ENCODE measurements around the gene DES.

The DES gene

DNA sequence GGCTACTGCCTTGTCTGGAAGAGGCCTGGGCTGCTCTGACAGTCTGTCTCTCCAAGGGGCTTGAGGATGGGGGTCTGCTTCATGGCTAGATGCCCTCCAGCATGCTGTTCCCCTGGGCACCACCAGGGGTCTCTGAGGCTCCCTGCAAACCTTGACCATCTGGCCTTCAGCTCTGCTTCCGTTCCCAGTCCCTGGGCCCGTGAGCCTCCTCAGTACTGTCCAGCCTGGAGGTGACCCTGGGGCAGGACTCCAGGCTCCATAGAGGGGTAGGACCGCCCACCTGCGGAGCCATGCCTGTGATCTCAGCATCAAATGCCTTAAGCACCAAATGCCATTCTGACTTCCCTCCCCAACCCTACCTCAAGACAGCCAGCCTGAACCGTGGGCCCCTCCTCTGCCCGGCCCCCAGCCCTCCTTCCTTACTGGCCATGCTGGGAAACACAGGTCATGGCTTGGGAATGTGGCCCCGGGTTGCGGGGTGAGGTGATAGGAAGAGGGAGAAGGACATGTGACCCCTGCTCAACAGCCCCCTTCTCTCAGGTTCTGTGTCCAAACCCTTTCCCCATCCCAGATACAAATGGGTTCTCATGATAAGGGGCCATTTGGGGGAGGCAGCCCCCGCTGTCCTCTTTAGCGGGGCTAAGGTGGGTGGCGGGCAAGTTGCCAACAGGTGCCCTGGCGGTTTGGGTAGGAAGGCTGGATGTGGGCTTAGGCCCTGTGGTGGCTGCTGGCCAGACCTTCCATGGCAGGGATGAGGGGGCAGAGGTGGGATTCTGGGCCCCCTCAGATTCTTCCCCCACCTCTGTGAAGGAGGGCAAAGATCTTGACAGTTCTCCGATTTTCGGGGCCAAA, 41.5 kb downstream of the DES start:
- DNase-seq: peak; percentile 47

DNA sequence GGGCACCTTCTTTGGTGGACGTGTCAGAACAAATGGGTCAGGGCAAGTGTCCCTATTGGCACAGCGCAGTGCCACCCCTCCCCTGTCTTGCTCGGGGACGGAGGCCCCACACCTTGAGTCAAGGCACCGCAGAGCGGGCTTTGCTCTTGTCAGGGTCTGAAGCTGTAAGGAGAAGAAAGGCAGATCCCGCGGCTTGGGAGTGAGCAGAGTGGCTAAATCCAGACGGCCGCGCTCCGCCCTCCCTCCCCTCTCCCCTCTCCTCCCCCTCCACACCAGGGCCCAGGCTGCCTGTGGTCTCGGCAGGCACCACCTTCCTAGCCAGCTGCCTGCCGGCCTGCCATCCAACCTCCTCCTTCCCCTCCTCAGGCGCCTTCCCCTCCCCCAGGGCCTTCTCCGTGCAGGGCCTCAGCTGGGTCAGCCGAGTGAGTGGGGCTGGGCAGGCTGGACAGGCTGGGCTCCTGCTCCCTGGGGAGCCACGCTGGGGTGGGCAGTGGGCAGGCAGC, 42.3 kb downstream of the DES start:
- no peak for DNase-seq

DNA sequence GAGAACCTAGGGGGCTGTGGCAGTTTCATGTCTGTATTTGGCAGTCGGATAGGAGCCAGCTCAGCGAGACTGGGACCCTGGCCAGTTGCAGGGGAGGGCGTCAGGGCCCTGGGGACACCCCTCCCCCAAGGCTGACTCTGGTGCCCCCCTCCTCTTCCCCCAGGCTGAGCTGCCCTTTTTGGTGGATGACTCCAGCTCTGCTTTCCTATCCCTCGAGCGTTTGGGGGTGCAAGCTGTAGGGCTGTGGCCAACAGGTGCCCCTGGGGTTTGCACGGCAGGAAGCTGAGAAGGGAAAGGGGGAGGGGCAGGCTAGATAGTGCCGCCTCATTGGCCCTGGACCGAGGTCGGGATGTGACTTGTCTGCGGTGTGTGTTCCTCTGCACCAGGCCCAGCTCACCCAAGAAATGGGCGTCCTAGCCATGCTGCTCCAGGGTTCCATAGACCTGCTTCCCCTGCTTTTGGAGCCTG, 42.9 kb downstream of the DES start:
- no peak for DNase-seq

DNA sequence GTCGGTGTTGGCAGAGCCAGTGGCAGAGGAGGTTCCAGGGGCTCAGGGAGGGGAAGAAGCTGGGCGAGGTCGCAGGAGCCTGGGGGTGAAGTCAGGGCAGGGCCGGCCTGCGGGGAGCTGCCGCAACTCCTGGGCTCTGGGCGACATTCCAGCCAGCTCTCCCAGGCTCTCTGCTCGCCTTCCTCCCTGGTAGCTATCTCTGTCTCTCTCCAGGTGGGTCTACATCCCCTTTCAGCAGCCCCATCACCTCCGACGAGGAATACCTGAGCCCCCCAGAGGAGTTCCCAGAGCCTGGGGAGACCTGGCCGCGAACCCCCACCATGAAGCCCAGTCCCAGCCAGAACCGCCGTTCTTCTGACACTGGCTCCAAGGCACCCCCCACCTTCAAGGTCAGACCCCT, 43.5 kb downstream of the DES start:
- DNase-seq: no peak

DNA sequence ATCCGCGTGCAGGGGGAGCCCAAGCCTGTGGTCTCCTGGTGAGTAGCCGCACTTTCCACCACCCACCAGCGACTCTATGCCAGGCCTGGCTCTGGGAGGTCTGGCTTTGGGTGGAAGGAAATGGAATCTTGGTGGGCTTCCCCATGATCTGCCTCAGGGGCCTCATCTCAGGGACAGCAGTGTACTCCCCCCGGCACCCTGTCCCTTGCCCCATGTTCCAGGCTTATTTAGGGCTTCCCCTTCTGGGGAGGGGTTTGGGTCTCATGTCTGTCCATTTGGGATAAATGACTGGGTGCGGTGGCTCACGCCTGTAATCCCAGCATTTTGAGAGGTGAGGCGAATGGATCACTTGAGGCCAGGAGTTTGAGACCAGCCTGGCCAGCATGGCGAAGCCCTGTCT, 44.2 kb downstream of the DES start:
- no peak for DNase-seq

DNA sequence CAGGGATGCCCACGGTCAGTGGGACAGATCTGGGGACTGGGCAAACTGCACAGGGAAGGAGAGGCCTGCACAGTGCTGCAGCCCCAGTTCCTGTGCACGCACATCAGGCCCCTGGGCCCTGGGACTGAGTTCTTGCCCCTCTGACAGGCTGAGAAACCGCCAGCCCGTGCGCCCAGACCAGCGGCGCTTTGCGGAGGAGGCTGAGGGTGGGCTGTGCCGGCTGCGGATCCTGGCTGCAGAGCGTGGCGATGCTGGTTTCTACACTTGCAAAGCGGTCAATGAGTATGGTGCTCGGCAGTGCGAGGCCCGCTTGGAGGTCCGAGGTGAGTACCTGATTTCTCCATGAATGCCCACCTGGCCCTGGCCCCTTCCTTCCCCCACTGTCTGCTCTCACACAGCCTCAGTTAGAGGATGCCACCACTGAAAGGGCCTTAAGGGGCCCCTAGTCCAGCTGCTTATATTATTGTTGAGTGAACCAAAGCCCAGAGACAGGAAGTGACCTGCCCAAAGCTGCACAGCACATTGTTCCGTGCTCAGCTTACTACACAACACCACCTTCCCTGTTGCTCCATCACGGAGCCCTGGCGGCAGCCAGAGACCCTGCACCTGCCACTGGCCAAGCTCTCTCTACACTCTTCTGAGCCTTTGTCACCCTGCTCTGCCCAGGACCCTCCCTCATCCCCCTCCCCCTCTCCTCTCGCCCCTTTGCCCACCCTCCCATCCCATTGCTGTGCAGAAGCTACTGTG, 46.3 kb downstream of the DES start:
- DNase-seq: no peak

DNA sequence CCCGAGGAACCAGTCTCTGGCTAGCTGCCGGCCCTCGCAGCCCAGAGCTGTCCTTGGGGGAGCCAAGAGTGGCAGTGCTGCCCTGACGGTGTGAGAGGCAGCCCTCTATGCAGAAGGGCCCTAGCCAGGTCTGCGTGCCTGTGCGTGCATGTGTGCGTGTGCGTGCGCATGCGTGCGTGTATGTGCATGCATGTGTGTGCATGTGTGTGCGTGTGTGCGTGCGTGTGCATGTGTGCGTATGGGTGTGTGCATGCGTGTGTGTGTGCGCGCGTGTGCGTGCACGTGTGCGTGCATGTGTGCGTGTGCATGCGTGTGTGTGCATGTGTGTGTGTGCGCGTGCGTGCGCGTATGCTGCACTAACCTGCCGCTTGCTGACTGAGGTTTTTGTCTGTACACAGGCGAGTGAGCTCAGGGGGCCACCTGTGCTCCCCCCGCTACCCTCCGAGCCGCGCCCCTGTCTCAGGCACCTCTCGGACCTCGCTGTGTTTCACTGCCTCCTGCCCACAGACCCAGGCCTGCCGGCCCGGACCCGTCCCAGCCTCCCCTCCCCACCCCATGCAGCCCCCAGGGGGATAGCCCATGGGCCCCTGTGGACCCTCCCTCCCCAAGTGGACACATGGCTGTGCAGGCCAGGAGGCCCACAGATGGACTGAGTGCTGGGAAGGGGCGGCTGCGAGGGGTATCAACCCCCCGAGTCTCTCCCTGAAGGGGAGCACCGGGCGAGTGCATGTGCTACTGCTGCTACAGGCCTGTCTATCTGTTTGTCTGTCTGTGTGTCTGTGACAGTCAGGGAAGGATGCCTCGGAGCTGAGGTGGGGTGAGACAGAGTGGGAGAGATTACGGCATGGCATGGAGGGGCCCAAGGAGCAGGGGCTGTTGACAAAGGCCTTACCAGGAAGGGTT, 47.7 kb downstream of the DES start:
- no peak for DNase-seq

DNA sequence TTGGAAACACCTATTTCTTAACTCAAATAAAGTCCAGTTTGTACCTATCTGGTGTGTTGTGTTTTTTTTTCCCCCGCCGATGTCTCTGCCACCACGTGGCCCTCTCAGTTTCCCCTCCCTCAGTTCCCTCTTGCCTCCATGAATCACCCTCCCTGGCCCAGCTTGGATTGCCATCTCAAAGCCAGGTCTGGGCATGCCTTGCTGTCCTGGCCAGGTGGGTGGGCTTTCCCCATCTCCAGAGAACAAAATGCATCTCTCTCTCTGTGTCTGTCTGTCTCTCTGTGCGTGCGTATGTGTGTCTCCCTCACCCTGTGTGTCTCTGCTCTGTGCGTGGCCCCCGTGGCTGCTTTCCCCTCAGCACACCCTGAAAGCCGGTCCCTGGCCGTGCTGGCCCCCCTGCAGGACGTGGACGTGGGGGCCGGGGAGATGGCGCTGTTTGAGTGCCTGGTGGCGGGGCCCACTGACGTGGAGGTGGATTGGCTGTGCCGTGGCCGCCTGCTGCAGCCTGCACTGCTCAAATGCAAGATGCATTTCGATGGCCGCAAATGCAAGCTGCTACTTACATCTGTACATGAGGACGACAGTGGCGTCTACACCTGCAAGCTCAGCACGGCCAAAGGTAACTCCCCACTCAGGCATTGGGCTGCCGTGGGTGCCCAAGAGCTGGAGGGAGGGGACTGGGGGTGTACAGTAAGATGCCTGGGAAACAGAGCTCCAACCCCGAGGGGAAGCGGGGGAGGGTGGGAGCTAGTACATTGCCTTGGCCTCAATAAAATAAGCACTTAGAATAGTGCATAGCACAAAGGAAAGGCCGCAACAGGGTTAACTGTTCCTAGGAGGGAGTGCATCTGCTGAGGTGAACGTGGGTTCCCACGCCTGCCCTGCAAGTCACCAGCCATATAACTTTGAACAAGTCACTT, 48.9 kb downstream of the DES start:
- no peak for DNase-seq

DNA sequence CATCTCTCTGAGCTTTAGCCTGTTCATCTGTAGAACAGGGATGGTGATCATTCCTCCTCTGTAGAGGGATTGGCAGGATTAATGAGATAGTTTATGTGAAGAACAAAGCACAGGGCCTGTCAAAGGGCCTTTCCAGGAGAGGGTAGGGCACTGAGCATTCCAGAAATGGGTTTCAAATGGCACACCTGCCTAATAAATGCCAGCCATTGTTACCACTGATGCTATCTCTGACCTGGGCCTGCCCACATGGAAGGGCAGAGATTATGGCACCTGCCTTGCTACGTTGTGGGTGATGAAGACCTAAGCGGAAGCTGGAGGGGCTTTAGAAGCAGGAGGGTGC, 49.5 kb downstream of the DES start:
- DNase-seq: no peak

DNA sequence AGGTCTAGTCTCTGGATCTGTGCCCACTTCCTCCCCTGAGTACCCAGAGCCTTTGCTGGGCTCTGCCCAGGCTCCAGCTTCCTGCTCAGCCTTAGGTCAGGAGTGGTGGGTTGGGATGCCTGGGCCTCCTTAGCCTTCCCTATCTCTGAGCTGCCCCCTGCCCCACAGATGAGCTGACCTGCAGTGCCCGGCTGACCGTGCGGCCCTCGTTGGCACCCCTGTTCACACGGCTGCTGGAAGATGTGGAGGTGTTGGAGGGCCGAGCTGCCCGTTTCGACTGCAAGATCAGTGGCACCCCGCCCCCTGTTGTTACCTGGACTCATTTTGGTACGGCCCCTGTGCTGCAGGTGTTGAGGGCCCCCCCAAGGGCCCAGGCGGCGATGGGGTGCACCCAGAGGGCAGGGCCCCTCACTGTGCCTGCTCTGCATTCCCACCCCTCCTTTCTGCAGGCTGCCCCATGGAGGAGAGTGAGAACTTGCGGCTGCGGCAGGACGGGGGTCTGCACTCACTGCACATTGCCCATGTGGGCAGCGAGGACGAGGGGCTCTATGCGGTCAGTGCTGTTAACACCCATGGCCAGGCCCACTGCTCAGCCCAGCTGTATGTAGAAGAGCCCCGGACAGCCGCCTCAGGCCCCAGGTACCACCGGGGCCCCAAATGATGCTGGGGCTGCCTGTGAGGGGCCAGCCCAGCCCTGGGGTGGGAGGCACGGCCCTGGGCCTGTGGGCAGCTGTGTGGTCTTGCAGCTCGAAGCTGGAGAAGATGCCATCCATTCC, 50.4 kb downstream of the DES start:
- DNase-seq: no peak

DNA sequence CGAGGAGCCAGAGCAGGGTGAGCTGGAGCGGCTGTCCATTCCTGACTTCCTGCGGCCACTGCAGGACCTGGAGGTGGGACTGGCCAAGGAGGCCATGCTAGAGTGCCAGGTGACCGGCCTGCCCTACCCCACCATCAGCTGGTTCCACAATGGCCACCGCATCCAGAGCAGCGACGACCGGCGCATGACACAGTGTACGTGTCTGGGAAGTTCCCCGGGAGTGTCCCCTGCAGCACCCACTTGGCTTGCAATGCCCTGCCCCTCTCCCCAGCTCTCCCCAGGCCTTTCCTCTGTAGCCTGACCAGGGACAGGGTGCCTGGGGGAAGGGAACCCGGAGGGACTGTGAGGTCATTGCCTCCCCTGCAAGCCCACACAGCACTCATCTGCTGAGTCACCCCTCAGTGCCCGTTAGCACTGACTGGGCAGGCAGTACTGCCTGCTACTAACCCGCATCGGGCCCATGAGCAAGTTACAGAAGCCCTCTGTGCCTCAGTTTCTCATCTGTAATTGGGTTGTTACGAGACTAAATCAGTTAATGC, 51.1 kb downstream of the DES start:
- no peak for DNase-seq

DNA sequence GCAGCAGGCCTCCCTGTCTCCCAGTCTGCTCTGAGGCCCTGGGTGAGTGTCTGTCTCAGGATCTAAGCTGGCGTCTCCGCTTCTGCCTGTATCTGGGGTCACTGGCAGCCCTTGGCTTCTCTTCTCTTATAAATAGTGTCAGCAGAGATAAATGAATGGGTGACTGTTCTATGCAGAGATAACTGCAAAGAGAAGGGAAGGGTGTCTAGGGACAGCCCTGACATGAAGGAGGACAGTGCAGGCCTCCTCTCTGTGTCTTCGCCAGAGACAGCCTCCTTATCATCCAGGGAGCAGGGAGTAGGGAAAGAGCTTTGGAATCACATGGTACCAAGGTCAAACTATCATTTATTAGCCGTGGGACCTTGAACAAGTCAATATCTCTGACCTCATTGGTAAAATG, 52.3 kb downstream of the DES start:
- no peak for DNase-seq

DNA sequence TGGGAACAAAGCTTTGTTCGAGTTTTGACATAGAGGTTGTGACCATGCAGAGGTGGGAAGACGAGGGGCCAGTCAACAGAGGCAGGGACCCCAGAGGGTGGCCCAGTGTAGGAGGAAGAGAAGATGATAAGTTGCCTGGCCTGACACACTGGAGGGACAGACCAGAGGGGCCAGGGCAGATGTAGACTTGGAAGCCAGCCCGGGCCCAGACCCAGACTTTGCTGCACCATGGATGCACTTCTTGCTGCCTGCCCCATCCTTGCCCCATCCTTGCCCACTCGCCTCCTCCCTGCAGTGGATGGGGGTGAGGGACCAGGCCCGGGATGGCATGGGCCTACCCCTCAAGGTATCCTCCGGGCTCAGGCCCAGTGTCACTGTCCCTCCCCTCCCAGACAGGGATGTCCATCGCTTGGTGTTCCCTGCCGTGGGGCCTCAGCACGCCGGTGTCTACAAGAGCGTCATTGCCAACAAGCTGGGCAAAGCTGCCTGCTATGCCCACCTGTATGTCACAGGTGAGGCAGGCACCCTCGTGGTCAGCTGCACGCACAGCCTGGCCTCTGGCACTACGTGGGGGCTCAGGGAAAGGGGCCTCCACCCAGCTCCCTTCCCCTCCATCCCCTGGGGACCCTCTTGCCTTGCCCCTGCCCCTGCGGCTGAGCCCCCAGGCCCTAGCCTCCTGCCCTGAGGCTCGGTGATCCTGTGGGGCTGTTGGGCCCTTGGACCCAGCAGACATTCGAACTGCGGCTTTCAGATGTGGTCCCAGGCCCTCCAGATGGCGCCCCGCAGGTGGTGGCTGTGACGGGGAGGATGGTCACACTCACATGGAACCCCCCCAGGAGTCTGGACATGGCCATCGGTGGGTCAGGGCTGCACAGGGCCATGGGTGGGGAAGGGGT, 53.5 kb downstream of the DES start:
- no peak for DNase-seq

DNA sequence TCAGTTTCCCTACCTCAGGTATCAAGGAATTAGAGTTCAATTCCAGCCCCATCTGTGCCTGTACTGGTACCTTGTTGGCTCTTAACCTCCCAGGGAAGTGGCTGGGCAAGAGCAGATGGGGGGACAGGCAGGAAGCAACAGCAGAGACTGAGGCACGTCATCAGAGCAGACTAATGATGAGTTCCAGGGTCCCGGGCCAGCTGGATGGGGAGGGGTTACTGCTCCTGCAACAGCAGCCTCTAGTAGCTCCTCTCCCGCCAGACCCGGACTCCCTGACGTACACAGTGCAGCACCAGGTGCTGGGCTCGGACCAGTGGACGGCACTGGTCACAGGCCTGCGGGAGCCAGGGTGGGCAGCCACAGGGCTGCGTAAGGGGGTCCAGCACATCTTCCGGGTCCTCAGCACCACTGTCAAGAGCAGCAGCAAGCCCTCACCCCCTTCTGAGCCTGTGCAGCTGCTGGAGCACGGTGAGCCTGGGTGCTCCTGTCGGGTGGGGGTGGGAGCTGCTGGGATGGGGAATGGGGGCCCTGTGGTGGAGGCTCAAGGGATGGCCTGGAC, 54.5 kb downstream of the DES start:
- no peak for DNase-seq

DNA sequence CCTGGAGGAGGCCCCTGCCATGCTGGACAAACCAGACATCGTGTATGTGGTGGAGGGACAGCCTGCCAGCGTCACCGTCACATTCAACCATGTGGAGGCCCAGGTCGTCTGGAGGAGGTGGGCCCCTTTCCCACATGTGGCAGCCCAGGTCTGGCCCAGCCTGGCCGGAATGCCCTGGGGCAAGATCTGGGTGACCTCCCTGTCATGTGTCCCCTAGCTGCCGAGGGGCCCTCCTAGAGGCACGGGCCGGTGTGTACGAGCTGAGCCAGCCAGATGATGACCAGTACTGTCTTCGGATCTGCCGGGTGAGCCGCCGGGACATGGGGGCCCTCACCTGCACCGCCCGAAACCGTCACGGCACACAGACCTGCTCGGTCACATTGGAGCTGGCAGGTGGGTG, 55.3 kb downstream of the DES start:
- no peak for DNase-seq

DNA sequence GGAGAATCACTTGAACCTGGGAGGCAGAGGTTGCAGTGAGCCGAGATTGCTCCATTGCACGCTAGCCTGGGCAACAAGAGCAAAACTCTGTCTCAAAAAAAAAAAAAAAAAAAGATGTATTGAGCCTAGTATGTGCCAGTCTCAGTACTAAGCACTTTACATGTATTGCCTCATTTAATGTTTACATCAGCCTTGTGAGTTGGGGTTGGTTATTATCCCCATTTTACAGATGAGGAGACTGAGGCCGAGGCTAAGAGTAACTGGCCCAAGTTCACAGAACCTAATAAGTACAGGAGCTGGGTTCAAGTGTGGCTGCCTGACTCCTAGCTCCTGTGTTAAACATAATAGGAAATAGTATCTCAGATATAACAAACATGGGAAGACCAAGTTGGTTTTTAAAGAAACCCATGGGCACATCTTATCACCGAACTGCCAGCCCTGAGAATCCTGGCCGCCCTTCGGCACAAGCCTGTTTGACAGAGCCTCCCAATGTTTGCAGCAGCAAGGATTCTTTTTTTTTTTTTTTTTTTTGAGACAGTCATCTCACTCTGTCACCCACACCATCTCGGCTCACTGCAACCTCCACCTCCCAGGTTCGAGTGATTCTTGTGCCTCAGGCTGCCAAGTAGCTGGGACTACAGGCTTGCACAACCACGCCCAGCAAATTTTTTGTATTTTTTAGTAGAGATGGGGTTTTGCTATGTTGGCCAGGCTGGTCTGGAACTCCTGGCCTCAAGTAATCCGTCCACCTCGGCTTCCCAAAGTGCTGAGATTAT, 56.3 kb downstream of the DES start:
- DNase-seq: no peak

DNA sequence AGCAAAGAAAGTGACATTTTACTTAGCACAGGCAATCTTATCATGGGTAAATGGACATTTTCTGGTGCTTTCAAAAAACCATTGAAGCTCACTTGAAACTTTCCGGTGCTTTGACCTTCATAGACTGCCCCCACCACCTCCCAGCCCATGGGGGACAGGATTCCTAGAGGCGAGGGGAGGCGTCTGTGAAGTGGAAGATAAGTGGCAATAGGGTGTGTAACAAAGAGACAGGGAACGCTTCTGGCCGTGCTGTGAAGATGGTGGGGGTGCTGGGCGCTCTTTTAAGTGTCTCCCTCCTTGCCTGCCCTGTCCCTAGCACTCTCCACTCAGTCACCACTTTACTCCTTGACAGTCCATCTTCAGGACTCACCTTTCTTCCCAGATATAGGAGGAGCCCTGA, 57.1 kb downstream of the DES start:
- DNase-seq: no peak
